K562 (cell line): Measurements from ENCODE around the gene COPE.

Experiments
- ARID2 ChIP-seq: fragments of 450-650 bp; IDR thresholded peaks from 2 replicates; pipeline ENCODE4 v1.6.1; 2017; ENCODE audit warnings: antibody characterized with exemption, mild to moderate bottlenecking
- CCAR2 ChIP-seq: fragments of 200-400 bp; formaldehyde crosslinking; IDR thresholded peaks from 2 replicates; pipeline ENCODE4 v1.6.1; 2017; ENCODE audit warnings: mild to moderate bottlenecking, low read depth, low read length
- HDAC2 ChIP-seq: fragments of 450-650 bp; IDR thresholded peaks from 2 replicates; pipeline ENCODE4 v1.6.1; 2016; ENCODE audit warnings: mild to moderate bottlenecking
- HNRNPH1 ChIP-seq: fragments of 200-400 bp; formaldehyde crosslinking; optimal IDR thresholded peaks from 2 replicates; pipeline ENCODE3; 2017; ENCODE audit warnings: low read depth, mild to moderate bottlenecking, low read length, moderate library complexity
- JUN ChIP-seq, 2 experiments: sonication (generic) in 1 of 2; formaldehyde crosslinking in 1 of 2; IDR thresholded peaks; 2 replicates each; pipeline versions ENCODE4 v1.6.1 to v1.8.0; 2012 to 2022; ENCODE audit warnings: borderline replicate concordance in 2 of 2, mild to moderate bottlenecking in 2 of 2, improper control_type of control experiment in 1 of 2, low read depth in 1 of 2, low read length in 1 of 2, missing genetic modification reagents in 1 of 2
- NFYB ChIP-seq: IDR thresholded peaks from 2 replicates; pipeline ENCODE4 v1.6.1; 2011; ENCODE audit warnings: mild to moderate bottlenecking, moderate library complexity; ENCODE audit not compliant: insufficient read length; ENCODE audit errors: extremely low read depth
- PHF20 ChIP-seq: fragments of 450-650 bp; IDR thresholded peaks from 2 replicates; pipeline ENCODE4 v1.6.1; 2018; ENCODE audit not compliant: partially characterized antibody
- PHF8 ChIP-seq: fragments of 200-600 bp; sonication (generic); IDR thresholded peaks from 2 replicates; pipeline ENCODE4 v1.6.1; 2012; ENCODE audit warnings: mixed run types, mild to moderate bottlenecking, inconsistent platforms, low read length, moderate library complexity, borderline replicate concordance
- RFX5 ChIP-seq: IDR thresholded peaks from 2 replicates; pipeline ENCODE4 v1.6.1; 2011; ENCODE audit warnings: low read depth, mild to moderate bottlenecking, improper control_type of control experiment, low read length
- RUNX1 ChIP-seq: sonication (generic); IDR thresholded peaks from 2 replicates; pipeline ENCODE4 v1.6.1; 2016; ENCODE audit warnings: antibody characterized with exemption, low read depth
- SMAD2 ChIP-seq: fragments of 150-350 bp; IDR thresholded peaks from 2 replicates; pipeline ENCODE4 v1.6.1; 2014; ENCODE audit warnings: low read depth, mild to moderate bottlenecking, low read length
- ZNF282 ChIP-seq: sonication (generic); formaldehyde crosslinking; IDR thresholded peaks from 2 replicates; pipeline ENCODE4 v1.8.1; 2023; ENCODE audit warnings: missing genetic modification reagents
- ZNF586 ChIP-seq: fragments of 450-650 bp; formaldehyde crosslinking; conservative IDR thresholded peaks from 2 replicates; pipeline ENCODE4 v1.4.0; 2020; ENCODE audit warnings: mild to moderate bottlenecking, moderate library complexity
- TF ChIP-seq, protein P1 (sequence below), 3 experiments: IDR thresholded peaks in 2 of 3; conservative IDR thresholded peaks in 1 of 3; 2 replicates each; pipeline ENCODE4 v1.5.1; 2011 to 2012; ENCODE audit warnings: low read length in 3 of 3, mild to moderate bottlenecking in 3 of 3, control low read depth in 2 of 3, improper control_type of control experiment in 1 of 3, inconsistent platforms in 1 of 3, low read depth in 1 of 3, mixed read lengths in 1 of 3, moderate library complexity in 1 of 3; ENCODE audit not compliant: insufficient read depth in 2 of 3

DNA sequence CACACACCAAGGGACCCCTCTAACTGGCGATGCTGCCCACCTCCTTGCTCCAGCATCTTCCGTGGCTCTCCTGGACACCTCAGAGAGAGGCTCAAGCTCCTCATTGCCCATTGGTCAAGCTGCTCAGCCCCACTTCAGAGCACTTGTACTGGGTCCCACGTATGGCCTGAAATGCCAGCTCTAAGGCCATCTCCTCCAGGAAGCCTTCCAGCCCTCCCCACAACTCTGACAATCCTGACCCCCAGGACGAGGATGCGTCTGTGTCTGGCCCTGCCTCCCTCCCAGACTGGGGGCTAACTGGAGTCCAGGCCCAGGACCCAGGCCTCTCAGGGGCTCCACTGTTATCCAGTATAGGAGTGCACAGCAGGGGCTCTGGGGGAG is 29.8 kb upstream of the COPE start:
- TF ChIP-seq NFYB (no peak), RFX5 (no peak), PHF8 (no peak), ZNF586 (no peak), HNRNPH1 (no peak), HDAC2 (no peak), ZNF282 (CRISPR knock-in tag) (no peak), CCAR2 (no peak), RUNX1 (no peak), ARID2 (no peak), SMAD2 (no peak), JUN (IDR thresholded peaks at IDR 0.05; ENCODE audit: borderline replicate concordance, low read depth, low read length) (no peak), JUN (CRISPR knock-in tag; IDR thresholded peaks at IDR 0.05; ENCODE audit: borderline replicate concordance) (no peak), PHF20 (no peak)
- TF ChIP-seq, protein P1, sequence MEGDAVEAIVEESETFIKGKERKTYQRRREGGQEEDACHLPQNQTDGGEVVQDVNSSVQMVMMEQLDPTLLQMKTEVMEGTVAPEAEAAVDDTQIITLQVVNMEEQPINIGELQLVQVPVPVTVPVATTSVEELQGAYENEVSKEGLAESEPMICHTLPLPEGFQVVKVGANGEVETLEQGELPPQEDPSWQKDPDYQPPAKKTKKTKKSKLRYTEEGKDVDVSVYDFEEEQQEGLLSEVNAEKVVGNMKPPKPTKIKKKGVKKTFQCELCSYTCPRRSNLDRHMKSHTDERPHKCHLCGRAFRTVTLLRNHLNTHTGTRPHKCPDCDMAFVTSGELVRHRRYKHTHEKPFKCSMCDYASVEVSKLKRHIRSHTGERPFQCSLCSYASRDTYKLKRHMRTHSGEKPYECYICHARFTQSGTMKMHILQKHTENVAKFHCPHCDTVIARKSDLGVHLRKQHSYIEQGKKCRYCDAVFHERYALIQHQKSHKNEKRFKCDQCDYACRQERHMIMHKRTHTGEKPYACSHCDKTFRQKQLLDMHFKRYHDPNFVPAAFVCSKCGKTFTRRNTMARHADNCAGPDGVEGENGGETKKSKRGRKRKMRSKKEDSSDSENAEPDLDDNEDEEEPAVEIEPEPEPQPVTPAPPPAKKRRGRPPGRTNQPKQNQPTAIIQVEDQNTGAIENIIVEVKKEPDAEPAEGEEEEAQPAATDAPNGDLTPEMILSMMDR (IDR thresholded peaks at IDR 0.05 in 2 of 3, conservative IDR thresholded peaks at IDR 0.05 in 1 of 3; ENCODE audit: insufficient read depth in 2 of 3, low read depth in 1 of 3, low read length in 3 of 3), result no peak
